Measurements from ENCODE around the gene LMNTD2. TPM values are rescaled to one million over a fixed set of nuclear protein-coding genes. Genes with fewer than 3 reads are reported as not detected.

Gene LMNTD2
- total and polyA plus RNA-seq, 2 of the 13 experiments (the other 11 are each of a cell fraction or from before 2014, with no cell fraction given): 1.1 to 3.1 TPM

- peak; percentile 90 for TF ChIP-seq SP4 (CRISPR knock-in tag; IDR thresholded peaks at IDR 0.05)
- TF ChIP-seq CCDC6 (CRISPR knock-in tag; IDR thresholded peaks at IDR 0.05): peak; percentile 86
- TF ChIP-seq PPARG (CRISPR knock-in tag; conservative IDR thresholded peaks at IDR 0.05): no peak; the same call in 1 of the 2 replicates
- no peak for TF ChIP-seq ZNF749 (CRISPR knock-in tag; IDR thresholded peaks at IDR 0.05; ENCODE audit: borderline replicate concordance)
- TF ChIP-seq IRF1 (CRISPR knock-in tag; IDR thresholded peaks at IDR 0.05; ENCODE audit: low read depth): no peak
- no peak for TF ChIP-seq ZNF44 (CRISPR knock-in tag; IDR thresholded peaks at IDR 0.05)
- peak; percentile 29; the same call in 1 of the 2 replicates for TF ChIP-seq MTA1 (CRISPR knock-in tag; IDR thresholded peaks at IDR 0.05; ENCODE audit: borderline replicate concordance)
- TF ChIP-seq CEBPZ (IDR thresholded peaks at IDR 0.05; ENCODE audit: low read length): no peak
- TF ChIP-seq HDAC1 (CRISPR knock-in tag; IDR thresholded peaks at IDR 0.05): peak; percentile 74
- TF ChIP-seq EZH2 (conservative IDR thresholded peaks at IDR 0.05; ENCODE audit: low read depth, low read length): no peak
- TF ChIP-seq DPF2 (CRISPR knock-in tag; IDR thresholded peaks at IDR 0.05; ENCODE audit: borderline replicate concordance, low read depth): no peak
- TF ChIP-seq DNMT1 (CRISPR knock-in tag; IDR thresholded peaks at IDR 0.05): 0 out of 2 replicates have a peak, but pooled peaks have one; percentile 76
- no peak for TF ChIP-seq CREM (IDR thresholded peaks at IDR 0.05)
- TF ChIP-seq CREM (CRISPR knock-in tag; IDR thresholded peaks at IDR 0.05): no peak
- TF ChIP-seq RNF219 (CRISPR knock-in tag; IDR thresholded peaks at IDR 0.05): no peak
- TF ChIP-seq ZNF335 (CRISPR knock-in tag; IDR thresholded peaks at IDR 0.05): peak; percentile 43; the same call in 1 of the 2 replicates
- TF ChIP-seq SP1 (IDR thresholded peaks at IDR 0.05): no peak
- peak; percentile 94 for TF ChIP-seq SP1 (CRISPR knock-in tag; IDR thresholded peaks at IDR 0.05)
- TF ChIP-seq SP5 (CRISPR knock-in tag; IDR thresholded peaks at IDR 0.05; ENCODE audit: borderline replicate concordance, low read depth): no peak
- TF ChIP-seq, protein P1, sequence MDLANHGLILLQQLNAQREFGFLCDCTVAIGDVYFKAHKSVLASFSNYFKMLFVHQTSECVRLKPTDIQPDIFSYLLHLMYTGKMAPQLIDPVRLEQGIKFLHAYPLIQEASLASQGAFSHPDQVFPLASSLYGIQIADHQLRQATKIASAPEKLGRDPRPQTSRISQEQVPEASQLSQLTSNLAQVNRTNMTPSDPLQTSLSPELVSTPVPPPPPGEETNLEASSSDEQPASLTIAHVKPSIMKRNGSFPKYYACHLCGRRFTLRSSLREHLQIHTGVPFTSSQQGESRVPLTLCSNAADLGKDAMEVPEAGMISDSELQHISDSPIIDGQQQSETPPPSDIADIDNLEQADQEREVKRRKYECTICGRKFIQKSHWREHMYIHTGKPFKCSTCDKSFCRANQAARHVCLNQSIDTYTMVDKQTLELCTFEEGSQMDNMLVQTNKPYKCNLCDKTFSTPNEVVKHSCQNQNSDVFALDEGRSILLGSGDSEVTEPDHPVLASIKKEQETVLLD (CRISPR knock-in tag; IDR thresholded peaks at IDR 0.05; ENCODE audit: low read depth): peak; percentile 80
- TF ChIP-seq, protein P2, sequence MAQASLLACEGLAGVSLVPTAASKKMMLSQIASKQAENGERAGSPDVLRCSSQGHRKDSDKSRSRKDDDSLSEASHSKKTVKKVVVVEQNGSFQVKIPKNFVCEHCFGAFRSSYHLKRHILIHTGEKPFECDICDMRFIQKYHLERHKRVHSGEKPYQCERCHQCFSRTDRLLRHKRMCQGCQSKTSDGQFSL (CRISPR knock-in tag; IDR thresholded peaks at IDR 0.05): peak; percentile 21; the same call in 1 of the 2 replicates
Observed at GRCh38 chr11:518463-519202, 41.9 kb downstream of the LMNTD2 start (continued).

Data from HepG2 (cell line).